Measurements from ENCODE around the gene OR2F1.
"Not testable (repeated sequence)": the region's sequence is repeated elsewhere in the genome, so short reads cannot be mapped to it uniquely, and the experiment has no call there.

The OR2F1 gene

GRCh38 chr7:144009361-144009760 is 54.7 kb downstream of the OR2F1 start:
- no peak for DNase-seq (ENCODE audit: low read depth)

- DNase-seq (ENCODE audit: low read depth) = not testable (repeated sequence)
Measured at GRCh38 chr7:144010061-144010460, 55.4 kb downstream of the OR2F1 start.

GRCh38 chr7:144010821-144011220 is 56.2 kb downstream of the OR2F1 start:
- DNase-seq (ENCODE audit: low read depth) = not testable (repeated sequence)

GRCh38 chr7:144011458-144012230 is 57.0 kb downstream of the OR2F1 start:
- DNase-seq (ENCODE audit: low read depth) = no peak
